ENCODE results near the gene MEIS2.

Gene MEIS2

DNA sequence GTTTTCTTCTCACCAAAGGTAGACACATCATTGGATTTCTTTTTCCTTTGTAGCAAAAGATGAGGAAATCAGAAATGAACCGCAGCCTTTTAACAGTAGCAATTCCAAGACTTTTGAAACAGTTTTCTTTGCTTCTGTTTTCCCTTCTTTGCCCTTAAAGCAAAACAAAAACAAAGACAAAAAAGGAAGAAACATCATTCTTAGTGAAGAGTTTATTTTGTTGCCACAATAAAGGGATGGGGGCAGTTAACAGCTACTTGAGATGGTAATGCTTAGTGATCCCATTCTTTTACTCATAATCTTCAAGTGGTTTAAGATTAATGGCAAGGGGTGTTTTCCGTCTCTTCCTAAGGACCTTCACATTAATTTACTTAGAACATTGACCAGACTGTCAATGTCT, 218.8 kb downstream of the MEIS2 start:
- peaks cover 2% of the 10 kb centered on the region; the same call in 1 of the 2 replicates for H3K27me3 ChIP-seq (ENCODE audit: low read depth)
- no peak for DNase-seq (ENCODE audit: low spot score in 2 of 2)
- in situ Hi-C loops (cut with MboI; ENCODE audit: low sequenced_read_pairs) = loop anchor here (10.0 to 25.0 kb wide), 2 partner anchors 223 to 1006 kb away; partner anchors contain the start of gene MEIS2
- no peaks in the 10 kb centered on the region for H3K9me3 ChIP-seq
- peaks cover 8% of the 10 kb centered on the region for H3K4me1 ChIP-seq
- H3K4me3 ChIP-seq = no peak overlapping the region
- H3K36me3 ChIP-seq (replicated peaks) = no peaks in the 10 kb centered on the region

DNA sequence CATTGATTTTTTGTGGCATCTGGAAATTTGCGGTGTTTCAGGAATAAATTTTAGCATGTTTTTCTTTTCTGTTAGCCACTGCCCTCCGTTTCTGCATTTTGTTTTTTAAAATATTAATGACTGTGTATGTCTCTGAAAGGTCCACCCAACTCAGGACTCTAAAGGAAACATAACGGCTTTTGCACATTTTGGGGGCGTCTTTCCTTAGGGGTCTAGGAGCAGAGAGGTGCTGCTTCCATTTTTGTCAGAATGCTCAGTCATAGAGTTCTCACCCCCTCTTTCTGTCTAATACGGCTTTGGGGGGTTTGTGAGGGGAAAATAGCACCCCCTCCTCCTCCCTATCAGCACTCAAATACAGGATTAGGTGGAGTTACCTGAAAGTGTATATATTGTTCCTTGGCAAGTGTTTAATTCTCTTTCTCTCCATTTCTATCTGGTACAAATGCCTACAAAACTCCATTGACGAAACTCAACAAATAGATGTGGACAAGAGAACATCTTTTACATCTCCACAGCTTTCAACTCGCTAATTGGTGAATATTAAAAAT, 219.4 kb downstream of the MEIS2 start:
- peaks cover 2% of the 10 kb centered on the region; the same call in 1 of the 2 replicates for H3K27me3 ChIP-seq (ENCODE audit: low read depth)
- peaks cover 8% of the 10 kb centered on the region for H3K4me1 ChIP-seq
- H3K36me3 ChIP-seq (replicated peaks) = no peaks in the 10 kb centered on the region
- H3K4me3 ChIP-seq = no peak overlapping the region
- DNase-seq (ENCODE audit: low spot score in 2 of 2) = no peak
- no peaks in the 10 kb centered on the region for H3K9me3 ChIP-seq
- in situ Hi-C loops (cut with MboI; ENCODE audit: low sequenced_read_pairs) = loop anchor here (10.0 to 25.0 kb wide), 2 partner anchors 224 to 1006 kb away; partner anchors contain the start of gene MEIS2

DNA sequence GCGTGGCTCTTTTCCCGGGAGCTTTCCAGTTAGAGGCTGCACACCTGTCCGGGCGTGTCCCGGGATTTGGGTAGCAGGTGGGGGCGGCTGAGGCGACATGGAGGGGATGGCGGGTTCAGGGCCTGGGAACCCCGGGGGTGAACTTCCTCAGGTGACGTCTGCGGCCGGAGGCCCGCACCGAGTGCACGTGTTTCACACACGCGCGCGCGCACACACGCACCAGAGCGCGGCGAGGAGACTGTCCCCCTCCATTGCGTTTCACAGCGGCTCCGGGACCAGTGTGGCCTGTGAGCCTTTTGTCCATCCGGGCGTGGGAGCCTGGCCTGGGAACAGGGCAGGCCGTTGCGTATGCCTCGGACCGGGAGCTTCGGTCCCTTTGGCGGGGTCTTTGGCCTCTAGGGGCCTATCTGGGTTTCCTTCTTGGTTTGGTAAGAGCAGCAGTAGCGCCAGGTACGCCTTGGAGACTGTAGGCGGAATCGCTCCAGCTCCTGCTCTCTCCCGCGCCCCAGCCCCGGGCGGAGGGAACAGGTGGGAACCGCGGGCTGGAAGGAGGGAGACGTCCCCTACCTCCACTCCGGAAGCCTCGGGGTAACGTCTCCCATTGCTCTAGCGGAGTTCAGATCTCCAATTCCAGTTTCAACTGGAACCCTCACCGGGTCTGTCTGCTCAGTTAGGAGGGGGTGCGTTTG, 220.0 kb downstream of the MEIS2 start:
- H3K36me3 ChIP-seq (replicated peaks) = no peaks in the 10 kb centered on the region
- no peaks in the 10 kb centered on the region for H3K9me3 ChIP-seq
- H3K4me3 ChIP-seq = no peak overlapping the region
- DNase-seq (ENCODE audit: low spot score in 2 of 2) = no peak
- in situ Hi-C loops (cut with MboI; ENCODE audit: low sequenced_read_pairs) = loop anchor here (10.0 to 25.0 kb wide), 2 partner anchors 224 to 1007 kb away; partner anchors contain the start of gene MEIS2
- peaks cover 8% of the 10 kb centered on the region for H3K4me1 ChIP-seq
- H3K27me3 ChIP-seq (ENCODE audit: low read depth) = peaks cover 2% of the 10 kb centered on the region; the same call in 1 of the 2 replicates

DNA sequence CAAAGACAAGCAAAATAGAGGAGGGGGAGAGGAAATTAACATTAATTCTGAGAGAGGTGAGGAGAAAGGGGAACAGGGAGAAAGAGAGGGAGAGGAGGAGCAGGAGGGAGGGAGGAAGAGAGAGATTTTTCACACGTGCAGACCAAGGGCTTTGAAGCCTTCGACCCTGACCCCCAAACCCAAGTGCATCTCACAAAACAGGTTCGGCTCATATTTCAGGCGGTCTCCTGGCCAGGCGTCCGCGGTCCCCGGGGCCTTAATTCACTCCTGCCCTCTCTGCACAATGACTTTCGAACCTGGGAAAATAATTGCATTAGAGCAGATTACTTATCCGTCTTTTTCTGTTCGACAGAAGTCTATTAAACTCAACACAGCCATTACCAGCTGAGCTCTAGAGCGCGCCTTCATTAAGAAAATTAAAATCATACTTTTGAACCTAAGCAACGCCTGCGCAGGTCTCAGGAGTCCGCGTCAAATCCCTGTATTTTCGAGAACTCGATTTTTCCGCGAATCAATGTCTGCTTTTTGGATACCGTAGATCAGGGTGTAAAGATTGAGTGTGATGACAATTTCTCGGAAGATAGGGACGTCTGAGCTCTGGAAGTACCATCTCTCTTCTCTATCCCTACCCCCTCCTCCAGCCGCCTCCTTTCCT, 220.7 kb downstream of the MEIS2 start:
- in situ Hi-C loops (cut with MboI; ENCODE audit: low sequenced_read_pairs) = loop anchor here (10.0 to 25.0 kb wide), 2 partner anchors 225 to 1008 kb away; partner anchors contain the start of gene MEIS2
- Histone ChIP-seq H3K4me3 (no peak overlapping the region), H3K36me3 (replicated peaks) (no peaks in the 10 kb centered on the region), H3K27me3 (ENCODE audit: low read depth) (peaks cover 2% of the 10 kb centered on the region; the same call in 1 of the 2 replicates), H3K4me1 (peaks cover 8% of the 10 kb centered on the region), H3K9me3 (no peaks in the 10 kb centered on the region)
- DNase-seq (ENCODE audit: low spot score in 2 of 2) = no peak

DNA sequence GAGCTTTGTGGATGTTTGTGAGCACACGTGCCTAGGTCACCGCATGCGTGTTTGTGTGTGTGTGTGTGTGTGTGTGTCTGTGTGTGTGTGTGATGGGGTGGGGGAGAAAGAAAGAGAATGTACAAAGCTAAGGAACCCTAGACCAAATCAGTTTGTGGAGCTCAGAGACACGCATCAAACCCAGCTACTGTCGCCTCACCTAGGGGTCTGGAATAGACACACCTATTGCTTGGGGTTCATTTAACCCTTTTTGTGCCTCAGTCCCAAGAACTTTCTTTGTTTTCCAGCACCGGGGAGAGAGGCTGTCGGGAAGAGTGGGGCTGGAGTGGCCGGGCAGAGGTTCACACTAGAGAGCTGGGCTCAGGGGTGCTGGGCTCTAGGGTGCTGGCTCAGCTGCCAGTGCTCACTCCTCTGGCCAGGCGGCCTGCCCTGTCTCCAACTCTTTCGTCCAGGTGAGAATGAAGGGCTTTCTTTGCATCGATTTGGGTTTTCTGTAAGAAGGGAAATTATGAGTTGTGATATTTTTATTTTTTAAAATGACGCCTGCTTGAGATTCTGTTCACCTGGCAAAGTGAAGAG, 221.6 kb downstream of the MEIS2 start:
- H3K36me3 ChIP-seq (replicated peaks) = no peaks in the 10 kb centered on the region
- in situ Hi-C loops (cut with MboI; ENCODE audit: low sequenced_read_pairs) = loop anchor here (25.0 kb wide), 1 partner anchor 1009 kb away; no protein-coding TSS in a partner anchor
- H3K9me3 ChIP-seq = no peaks in the 10 kb centered on the region
- no peak overlapping the region for H3K4me3 ChIP-seq
- H3K27me3 ChIP-seq (ENCODE audit: low read depth) = peaks cover 2% of the 10 kb centered on the region; the same call in 1 of the 2 replicates
- peaks cover 4% of the 10 kb centered on the region for H3K4me1 ChIP-seq
- no peak for DNase-seq (ENCODE audit: low spot score in 2 of 2)

DNA sequence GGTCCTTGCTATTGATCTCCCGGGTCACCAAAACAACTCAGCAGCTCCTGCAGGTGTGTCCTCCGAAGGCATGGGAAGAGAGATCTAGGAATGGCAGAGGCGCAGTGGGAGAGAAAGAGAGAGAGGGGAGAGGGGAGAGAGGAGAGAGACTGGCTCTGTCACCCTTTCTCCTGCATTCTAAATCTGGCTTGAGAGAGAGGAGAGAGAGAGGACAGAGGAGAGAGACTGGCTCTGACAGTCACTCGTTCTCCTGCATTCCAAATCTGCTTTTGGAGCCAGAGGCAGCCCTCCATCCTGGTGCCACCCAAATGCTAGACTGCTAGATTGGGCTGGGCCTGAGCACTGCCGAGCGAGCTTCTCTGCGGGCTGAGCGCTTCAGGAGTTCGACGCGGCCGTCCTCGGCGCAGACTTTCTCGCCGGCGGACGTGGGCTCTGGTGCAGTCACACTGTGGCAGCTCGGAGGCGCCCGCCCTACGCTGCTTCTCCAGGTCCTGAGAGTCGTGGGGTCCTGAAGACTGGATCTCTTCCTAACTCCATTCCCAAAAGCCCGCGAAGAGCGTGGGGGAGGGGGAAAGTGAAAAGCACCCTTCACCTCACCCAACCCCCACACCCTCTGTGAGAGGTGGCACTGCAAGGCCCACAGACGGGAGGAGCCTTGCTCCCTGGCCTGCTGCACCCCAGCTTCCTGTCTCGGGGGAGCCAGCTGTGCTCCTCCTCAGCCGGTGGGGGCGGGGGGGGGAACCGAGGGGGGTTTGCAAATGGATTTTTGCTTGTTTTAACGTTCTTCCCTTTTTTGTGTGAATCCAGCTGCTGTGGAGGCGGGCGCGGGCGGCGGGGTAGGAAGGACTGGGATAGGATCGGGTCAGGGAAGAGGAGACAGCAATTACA, 222.3 kb downstream of the MEIS2 start:
- H3K4me3 ChIP-seq = no peak overlapping the region
- no peaks in the 10 kb centered on the region for H3K9me3 ChIP-seq
- in situ Hi-C loops (cut with MboI; ENCODE audit: low sequenced_read_pairs) = loop anchor here (25.0 kb wide), 1 partner anchor 1009 kb away; no protein-coding TSS in a partner anchor
- H3K4me1 ChIP-seq = no peaks in the 10 kb centered on the region
- H3K27me3 ChIP-seq (ENCODE audit: low read depth) = peaks cover 2% of the 10 kb centered on the region; the same call in 1 of the 2 replicates
- no peaks in the 10 kb centered on the region for H3K36me3 ChIP-seq (replicated peaks)
- no peak for DNase-seq (ENCODE audit: low spot score in 2 of 2)

DNA sequence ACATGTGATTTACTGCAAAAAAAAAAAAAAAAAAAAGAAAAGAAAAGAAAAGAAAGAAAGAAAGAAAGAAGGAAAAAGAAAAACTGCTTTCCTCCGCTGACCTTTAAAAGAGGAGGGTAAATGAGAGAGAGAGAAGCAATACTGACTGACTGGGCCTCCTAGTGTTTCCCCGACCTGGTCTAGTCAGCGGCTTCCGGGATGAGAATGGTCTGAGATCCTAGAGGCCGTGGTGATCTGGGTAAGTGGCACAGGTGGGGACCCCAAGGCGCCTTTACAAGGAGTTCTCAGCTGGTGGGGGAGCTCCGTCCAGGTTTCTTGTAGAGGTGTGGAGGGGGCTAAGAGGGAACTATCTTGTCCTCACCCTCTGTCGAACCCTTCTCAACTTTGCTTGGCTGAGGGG, 223.1 kb downstream of the MEIS2 start:
- in situ Hi-C loops (cut with MboI; ENCODE audit: low sequenced_read_pairs) = loop anchor here (25.0 kb wide), 1 partner anchor 1010 kb away; no protein-coding TSS in a partner anchor
- H3K36me3 ChIP-seq (replicated peaks) = no peaks in the 10 kb centered on the region
- no peaks in the 10 kb centered on the region for H3K9me3 ChIP-seq
- H3K4me1 ChIP-seq = no peaks in the 10 kb centered on the region
- DNase-seq (ENCODE audit: low spot score in 2 of 2) = no peak
- no peak overlapping the region for H3K4me3 ChIP-seq
- no peaks in the 10 kb centered on the region; the same call in 1 of the 2 replicates for H3K27me3 ChIP-seq (ENCODE audit: low read depth)

DNA sequence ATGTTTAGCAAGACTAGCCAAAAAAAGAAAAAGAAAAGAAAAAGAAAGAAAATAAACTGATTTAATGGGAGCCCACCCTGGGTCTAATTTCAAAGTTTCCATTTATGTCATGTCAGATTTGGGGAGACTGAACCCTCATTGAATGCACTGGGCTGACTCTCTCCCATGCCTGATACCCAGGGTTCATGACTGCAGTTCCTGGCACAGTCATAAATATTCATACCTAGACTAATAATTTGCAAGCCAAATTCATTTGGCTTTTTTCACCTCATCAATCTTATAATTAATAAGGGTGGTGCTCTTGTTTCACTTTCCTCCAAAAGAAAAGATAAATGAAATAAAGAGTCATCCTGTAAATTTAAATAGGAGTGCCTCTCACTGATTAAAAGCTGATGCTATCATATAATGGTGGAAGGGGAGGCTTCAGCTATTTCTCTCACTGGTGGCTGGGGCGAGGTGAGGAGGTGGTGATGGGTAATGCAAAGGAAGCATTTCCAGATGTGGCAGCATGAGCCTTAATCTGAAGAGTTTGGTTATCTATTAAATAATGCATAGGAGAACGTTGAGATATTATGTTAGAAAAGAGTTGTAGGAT, 224.5 kb downstream of the MEIS2 start:
- H3K4me3 ChIP-seq = no peak overlapping the region
- H3K36me3 ChIP-seq (replicated peaks) = no peaks in the 10 kb centered on the region
- H3K27me3 ChIP-seq (ENCODE audit: low read depth) = no peaks in the 10 kb centered on the region
- H3K4me1 ChIP-seq = no peaks in the 10 kb centered on the region
- no peak for DNase-seq (ENCODE audit: low spot score in 2 of 2)
- no peaks in the 10 kb centered on the region for H3K9me3 ChIP-seq
- in situ Hi-C loops (cut with MboI; ENCODE audit: low sequenced_read_pairs) = loop anchor here (25.0 kb wide), 1 partner anchor 1011 kb away; no protein-coding TSS in a partner anchor

DNA sequence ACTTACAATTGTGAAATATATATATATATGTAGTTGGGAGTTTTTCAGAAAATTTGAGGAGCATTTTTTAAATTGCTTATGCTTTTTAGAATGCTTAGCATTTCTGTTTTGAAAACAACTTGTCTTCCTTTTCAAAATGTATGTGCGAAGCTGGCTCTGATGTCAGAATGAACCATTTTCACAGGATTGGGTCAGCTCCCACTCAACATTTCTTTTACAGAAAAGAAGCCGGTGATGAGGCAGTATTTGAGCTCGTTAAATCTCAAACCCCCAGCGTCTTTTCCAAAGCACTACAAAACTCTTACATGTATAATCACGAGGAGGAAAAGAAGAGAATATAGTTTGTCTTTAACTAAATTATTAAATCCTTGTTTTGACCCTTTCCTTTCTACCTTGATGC, 225.4 kb downstream of the MEIS2 start:
- Histone ChIP-seq H3K36me3 (replicated peaks) (no peaks in the 10 kb centered on the region), H3K4me3 (no peak overlapping the region), H3K9me3 (no peaks in the 10 kb centered on the region), H3K4me1 (no peaks in the 10 kb centered on the region), H3K27me3 (ENCODE audit: low read depth) (no peaks in the 10 kb centered on the region)
- in situ Hi-C loops (cut with MboI; ENCODE audit: low sequenced_read_pairs) = loop anchor here (25.0 kb wide), 1 partner anchor 1012 kb away; no protein-coding TSS in a partner anchor
- DNase-seq (ENCODE audit: low spot score in 2 of 2) = no peak

DNA sequence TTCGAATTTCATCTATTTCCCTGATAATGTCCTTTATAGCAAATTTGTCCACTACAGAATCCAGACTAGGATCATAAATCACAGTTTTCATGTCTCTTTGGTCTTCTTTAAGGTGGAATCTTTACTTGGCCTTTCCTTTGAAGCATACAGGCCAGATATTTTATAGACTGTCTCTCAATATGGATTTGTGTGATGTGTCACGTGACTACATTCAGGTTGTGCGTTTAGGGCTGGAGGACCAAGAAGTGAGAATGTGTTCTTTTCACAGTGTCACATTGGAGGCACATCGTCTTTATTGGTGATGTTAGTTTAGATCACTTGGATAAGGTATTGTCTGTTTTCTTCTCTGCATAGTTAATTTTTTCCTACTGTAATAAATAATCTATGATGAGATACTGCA, 232.9 kb downstream of the MEIS2 start:
- Histone ChIP-seq H3K4me1 (no peaks in the 10 kb centered on the region), H3K36me3 (replicated peaks) (no peaks in the 10 kb centered on the region), H3K4me3 (no peak overlapping the region), H3K27me3 (ENCODE audit: low read depth) (no peaks in the 10 kb centered on the region), H3K9me3 (no peaks in the 10 kb centered on the region)
- in situ Hi-C loops (cut with MboI; ENCODE audit: low sequenced_read_pairs) = no loop called here
- no peak for DNase-seq (ENCODE audit: low spot score in 2 of 2)

DNA sequence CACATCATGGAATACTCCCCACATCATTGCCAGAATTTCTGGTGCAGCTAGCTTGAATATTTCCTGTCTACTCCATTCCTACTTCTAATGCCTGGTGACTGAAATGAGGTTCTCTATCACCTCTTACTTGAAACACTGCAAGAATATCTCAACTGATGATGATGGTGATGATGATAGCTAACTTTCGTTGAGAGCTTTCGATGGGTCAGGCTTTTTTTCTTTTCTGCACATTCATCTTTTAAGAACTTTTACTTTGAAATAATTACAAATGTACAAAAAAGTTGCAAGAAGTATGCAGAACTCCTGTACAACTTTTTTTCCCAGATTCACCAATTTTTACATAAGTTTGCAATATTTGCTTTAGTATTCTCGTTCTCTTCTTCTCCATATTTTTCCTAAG, 233.5 kb downstream of the MEIS2 start:
- Histone ChIP-seq H3K4me1 (no peaks in the 10 kb centered on the region), H3K36me3 (replicated peaks) (no peaks in the 10 kb centered on the region), H3K4me3 (no peak overlapping the region), H3K9me3 (no peaks in the 10 kb centered on the region), H3K27me3 (ENCODE audit: low read depth) (no peaks in the 10 kb centered on the region)
- in situ Hi-C loops (cut with MboI; ENCODE audit: low sequenced_read_pairs) = no loop called here
- DNase-seq (ENCODE audit: low spot score in 2 of 2) = no peak

DNA sequence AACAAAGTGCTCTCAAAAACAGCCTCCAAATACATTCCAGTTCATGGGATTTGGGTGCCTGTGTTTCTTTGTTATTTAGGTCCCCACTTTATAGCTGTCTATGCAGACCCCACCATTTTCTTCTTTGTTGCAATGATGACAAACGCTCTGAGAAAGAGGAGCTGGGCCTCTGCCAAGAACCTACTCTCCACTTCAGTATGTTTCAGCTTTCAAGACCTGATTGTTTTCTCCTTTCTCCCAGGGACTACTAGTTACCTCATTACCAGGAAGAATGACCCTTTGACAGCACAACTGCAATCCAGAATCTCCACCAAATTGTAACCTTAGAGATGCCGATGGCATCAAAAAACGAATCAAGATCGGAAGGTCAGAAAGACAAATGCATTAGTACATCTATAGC, 236.8 kb downstream of the MEIS2 start:
- Histone ChIP-seq H3K9me3 (no peaks in the 10 kb centered on the region), H3K4me3 (no peak overlapping the region), H3K4me1 (no peaks in the 10 kb centered on the region), H3K36me3 (replicated peaks) (no peaks in the 10 kb centered on the region), H3K27me3 (ENCODE audit: low read depth) (no peaks in the 10 kb centered on the region)
- no peak for DNase-seq (ENCODE audit: low spot score in 2 of 2)
- in situ Hi-C loops (cut with MboI; ENCODE audit: low sequenced_read_pairs) = no loop called here
